ENCODE data around the gene CHI3L2.

GRCh38 chr1:111256988-111257658 lies 29.6 kb downstream of the CHI3L2 start:
- no peak for TF ChIP-seq CTCF (IDR thresholded peaks at IDR 0.05)
- TF ChIP-seq POLR2A (IDR thresholded peaks at IDR 0.05): no peak
- no peak for TF ChIP-seq POLR2AphosphoS5 (IDR thresholded peaks at IDR 0.05)
- no peak for TF ChIP-seq EP300 (IDR thresholded peaks at IDR 0.05; ENCODE audit: low read depth)
